Right kidney (tissue), 1 donor: ENCODE results near the gene C1RL.

Source experiments
- DNase-seq: peaks from one replicate; pipeline ENCODE4 v3.0.0-alpha.2; 2016

C1RL gene

GRCh38 chr12:7092229-7092985 is 16.6 kb downstream of the C1RL start, which contains the start of gene C1R:
Gene C1R, minus strand, starts transcription at chr12:7092445. Its CDS starts 57 bp downstream, at chr12:7092388.
- peak; percentile 73 for DNase-seq

GRCh38 chr12:7091660-7092228 is 17.3 kb downstream of the C1RL start:
- DNase-seq: no peak

GRCh38 chr12:7091171-7091570 is 17.8 kb downstream of the C1RL start:
- no peak for DNase-seq

- no peak for DNase-seq
These were observed 18.6 kb downstream of the C1RL start for GRCh38 chr12:7090222-7090998.

- DNase-seq: no peak
These were observed 19.7 kb downstream of the C1RL start for GRCh38 chr12:7089196-7089871.

DNA sequence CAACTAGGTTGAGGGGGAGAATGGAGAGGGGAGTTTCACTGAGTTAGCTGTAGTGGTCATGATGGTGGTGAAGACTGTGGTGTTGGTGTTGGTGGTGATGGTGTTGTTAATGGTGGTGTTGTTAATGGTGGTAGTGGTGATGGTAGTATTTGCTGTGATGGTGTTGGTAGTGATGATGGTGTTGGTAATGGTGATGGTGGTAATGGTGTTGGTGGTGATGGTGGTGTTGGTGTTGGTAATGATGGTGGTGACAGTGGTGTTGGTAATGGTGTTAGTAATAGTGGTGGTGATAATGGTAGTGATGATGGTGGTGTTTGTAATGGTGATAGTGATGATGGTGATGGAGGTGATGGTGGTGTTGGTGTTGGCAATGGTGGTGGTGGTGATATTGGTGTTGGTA is 25.9 kb downstream of the C1RL start:
- no peak for DNase-seq

DNA sequence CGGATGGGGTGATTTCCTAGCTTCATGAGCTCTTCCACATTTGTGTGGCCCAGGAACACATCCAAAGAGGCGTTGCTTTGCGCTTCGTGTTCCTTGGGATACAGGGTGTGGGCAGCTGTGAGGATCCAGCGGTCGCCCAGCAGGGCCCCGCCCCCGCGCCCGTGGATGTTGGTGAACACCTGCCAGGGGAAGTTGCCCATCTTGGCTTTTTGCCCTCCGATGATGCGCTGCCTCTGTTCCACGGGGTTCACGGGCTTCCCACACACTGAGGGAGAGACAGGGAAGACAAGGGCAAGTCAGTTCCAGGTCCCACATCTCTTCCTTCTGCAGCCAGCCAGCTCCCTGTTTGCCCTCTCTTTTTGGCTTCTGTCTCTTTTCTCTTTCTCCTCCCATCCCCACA is 28.0 kb downstream of the C1RL start:
- DNase-seq: no peak

DNA sequence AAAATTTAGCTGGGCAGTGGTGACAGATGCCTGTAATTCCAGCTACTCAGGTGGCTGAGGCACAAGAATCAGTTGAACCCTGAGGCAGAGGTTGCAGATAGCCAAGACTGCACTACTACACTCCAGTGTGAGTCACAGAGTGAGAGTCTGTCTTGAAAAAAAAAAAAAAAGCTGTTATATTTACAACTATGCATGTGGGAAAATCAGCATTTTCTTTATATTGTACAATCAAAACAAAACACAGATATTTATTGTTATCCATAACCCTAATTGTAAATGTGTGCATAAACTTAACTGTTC is 29.2 kb downstream of the C1RL start:
- no peak for DNase-seq

- DNase-seq: no peak
These were observed 30.9 kb downstream of the C1RL start for GRCh38 chr12:7078163-7078562.

GRCh38 chr12:7076493-7076892 is 32.5 kb downstream of the C1RL start:
- DNase-seq: no peak

- no peak for DNase-seq
These were observed 33.1 kb downstream of the C1RL start for GRCh38 chr12:7075939-7076338.

GRCh38 chr12:7075518-7075917 is 33.5 kb downstream of the C1RL start:
- DNase-seq: no peak

GRCh38 chr12:7073946-7074345 is 35.1 kb downstream of the C1RL start:
- no peak for DNase-seq

GRCh38 chr12:7072554-7072953 is 36.5 kb downstream of the C1RL start:
- DNase-seq: no peak

DNA sequence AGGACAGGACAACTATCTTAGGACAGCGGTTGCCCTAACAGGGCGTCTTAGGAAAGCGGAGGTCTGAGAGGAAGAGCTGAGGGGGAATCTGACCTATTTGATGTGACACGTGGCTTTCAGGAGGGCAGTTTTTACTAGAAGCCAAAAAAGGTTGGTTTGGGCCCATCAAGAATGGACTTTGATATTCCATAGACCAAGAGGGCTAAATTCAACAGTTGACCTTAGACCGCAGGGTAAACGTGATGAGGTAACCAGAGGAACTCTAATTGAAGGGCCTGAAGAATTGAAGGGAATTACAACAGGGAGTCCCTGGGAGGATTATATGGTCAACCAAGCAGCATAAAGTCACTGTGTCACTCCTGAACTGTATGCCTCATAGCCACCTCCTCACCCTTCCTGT is 37.0 kb downstream of the C1RL start:
- DNase-seq: no peak

- DNase-seq: no peak
These were observed 39.6 kb downstream of the C1RL start for GRCh38 chr12:7069386-7069785.

- no peak for DNase-seq
These were observed 40.0 kb downstream of the C1RL start for GRCh38 chr12:7068994-7069346.

GRCh38 chr12:7068240-7068993 is 40.6 kb downstream of the C1RL start:
- DNase-seq: no peak

DNA sequence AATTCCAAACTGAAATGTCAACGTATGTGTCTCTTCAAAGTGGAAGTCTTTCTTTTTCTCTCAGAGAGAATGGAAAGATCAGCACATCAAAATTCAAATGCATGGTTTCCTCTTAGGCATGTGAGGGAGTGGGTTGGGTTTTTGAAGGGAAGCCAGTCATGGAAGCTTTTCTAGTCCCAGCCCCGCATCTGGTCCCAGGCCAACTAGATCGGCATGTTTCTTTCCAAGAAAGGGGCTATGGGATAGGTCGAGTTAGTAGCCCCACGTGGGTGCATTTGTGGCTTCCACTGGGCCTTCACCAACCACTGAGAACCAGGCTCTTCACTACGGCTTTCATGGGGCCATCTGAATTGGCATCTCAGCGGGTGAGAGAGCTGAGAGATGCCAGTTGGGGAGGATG is 41.9 kb downstream of the C1RL start:
- DNase-seq: no peak

DNA sequence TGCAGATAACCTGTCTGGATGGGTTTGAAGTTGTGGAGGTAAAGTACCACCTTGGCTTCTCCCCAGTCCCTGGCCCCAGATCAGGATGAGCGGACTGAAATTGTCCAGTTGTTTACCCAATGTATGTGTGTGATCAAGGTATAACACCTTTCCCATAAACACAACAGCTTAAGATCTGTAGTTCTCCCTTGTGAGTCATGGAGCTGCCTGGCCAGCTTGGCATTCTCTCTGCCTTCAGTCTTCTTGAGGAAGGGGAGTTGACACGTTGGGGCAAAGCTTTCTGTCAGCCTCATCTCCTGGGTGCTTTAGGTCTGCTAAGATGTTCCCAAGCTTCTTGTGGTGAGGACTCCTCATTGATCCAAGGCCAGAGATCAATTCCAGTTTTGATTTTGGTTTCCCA is 42.4 kb downstream of the C1RL start:
- no peak for DNase-seq

DNA sequence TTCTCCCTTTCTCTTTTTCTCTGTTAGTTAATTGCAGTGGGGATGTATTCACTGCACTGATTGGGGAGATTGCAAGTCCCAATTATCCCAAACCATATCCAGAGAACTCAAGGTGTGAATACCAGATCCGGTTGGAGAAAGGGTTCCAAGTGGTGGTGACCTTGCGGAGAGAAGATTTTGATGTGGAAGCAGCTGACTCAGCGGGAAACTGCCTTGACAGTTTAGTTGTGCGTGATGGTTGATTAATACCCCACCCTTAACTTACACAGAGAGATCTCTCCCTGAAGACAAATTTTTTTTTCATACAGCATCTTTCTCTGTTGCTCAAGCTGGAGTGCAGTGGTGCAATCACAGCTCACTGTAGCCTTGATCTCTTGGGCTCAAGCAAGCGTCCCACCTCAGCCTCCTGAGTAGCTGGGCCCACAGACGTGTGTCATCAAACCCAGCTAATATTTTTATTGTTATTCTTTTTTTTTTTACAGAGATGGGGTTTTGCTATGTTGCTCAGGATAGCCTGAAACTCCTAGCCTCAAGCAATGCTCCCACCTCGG is 43.9 kb downstream of the C1RL start:
- no peak for DNase-seq

DNA sequence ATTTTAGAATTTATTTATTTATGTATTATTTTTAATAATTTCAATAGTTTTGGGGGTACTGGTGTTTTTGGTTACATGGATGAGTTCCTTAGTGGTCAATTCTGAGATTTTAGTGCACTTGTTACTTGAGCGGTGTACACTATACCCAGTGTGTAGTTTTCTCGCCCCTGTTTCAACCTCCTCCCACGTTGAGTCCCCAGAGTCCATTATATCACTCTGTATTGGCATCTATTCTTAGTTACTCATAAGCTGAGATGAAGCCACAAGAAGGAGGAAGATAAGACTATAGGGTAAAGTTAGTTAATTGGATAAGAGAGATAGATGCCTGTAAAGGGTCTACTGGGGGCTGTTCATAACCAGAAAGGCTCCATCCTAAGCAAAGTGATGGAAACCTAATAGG is 44.5 kb downstream of the C1RL start:
- no peak for DNase-seq
